Measurements from ENCODE around the gene MPP1.

Gene MPP1

GRCh38 chrX:154730253-154730891 lies 74.9 kb downstream of the MPP1 start:
- no peak for DNase-seq

- DNase-seq: no peak
Measured at GRCh38 chrX:154729439-154729838, 75.8 kb downstream of the MPP1 start.

Data from NCI-H1436 treated with DMSO at 0.1 percent for 48 hours (cell line).